ENCODE data around the gene GALK1. TPM values are rescaled to one million over a fixed set of nuclear protein-coding genes. Genes with fewer than 3 reads are reported as not detected.
A peak's percentile ranks its signal among the peaks of the same experiment; 100 is the strongest.
"Not testable (repeated sequence)": the region's sequence is repeated elsewhere in the genome, so short reads cannot be mapped to it uniquely, and the experiment has no call there.

GALK1 gene
- total RNA-seq, 1 donor from 2014 or later = 33.0 TPM

GRCh38 chr17:75779987-75780889, 15.2 kb upstream of the GALK1 start:
- no peak for TF ChIP-seq CTCF (conservative IDR thresholded peaks at IDR 0.05)
- H3K4me1 Mint-ChIP-seq (ENCODE audit: unreplicated experiment) = peaks cover 43% of the 10 kb centered on the region
- peak overlapping the region; percentile 98 for H3K4me3 Mint-ChIP-seq
- peaks cover 5% of the 10 kb centered on the region for H3K9me3 Mint-ChIP-seq
- DNase-seq (ENCODE audit: extremely low spot score, unreplicated experiment) = no peak
- H3K36me3 Mint-ChIP-seq = peaks cover 38% of the 10 kb centered on the region
- peak overlapping the region; percentile 100 for H3K27ac Mint-ChIP-seq
- H3K27me3 Mint-ChIP-seq = peaks cover 5% of the 10 kb centered on the region

GRCh38 chr17:75779250-75779986, 14.4 kb upstream of the GALK1 start:
- TF ChIP-seq CTCF (conservative IDR thresholded peaks at IDR 0.05) = peak; percentile 31

DNA sequence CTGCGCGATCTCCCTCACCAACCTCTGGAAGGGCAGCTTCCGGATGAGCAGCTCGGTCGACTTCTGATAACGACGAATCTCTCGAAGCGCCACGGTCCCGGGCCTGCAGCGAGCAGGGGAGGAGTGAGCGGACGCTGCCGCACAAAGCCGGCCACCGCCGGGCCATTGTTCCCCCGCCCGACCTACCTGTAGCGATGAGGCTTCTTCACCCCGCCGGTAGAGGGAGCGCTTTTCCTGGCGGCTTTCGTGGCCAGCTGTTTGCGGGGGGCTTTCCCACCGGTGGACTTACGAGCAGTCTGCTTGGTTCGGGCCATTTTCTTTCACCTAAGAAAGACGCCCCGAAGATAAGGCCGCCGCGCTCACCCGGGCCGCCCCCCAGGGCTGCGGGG, 13.9 kb upstream of the GALK1 start:
- Mint-ChIP-seq H3K9me3 (peaks cover 5% of the 10 kb centered on the region), H3K4me1 (ENCODE audit: unreplicated experiment) (peaks cover 41% of the 10 kb centered on the region), H3K27me3 (peaks cover 5% of the 10 kb centered on the region), H3K4me3 (peak overlapping the region; percentile 98), H3K27ac (peak overlapping the region; percentile 82), H3K36me3 (peaks cover 38% of the 10 kb centered on the region)
- DNase-seq (ENCODE audit: extremely low spot score, unreplicated experiment) = no peak
- TF ChIP-seq CTCF (conservative IDR thresholded peaks at IDR 0.05) = peak; percentile 82

More at GRCh38 chr17:75779250-75779986, 14.4 kb upstream of the GALK1 start:
- Mint-ChIP-seq H3K4me3 (peak overlapping the region; percentile 98), H3K4me1 (ENCODE audit: unreplicated experiment) (peaks cover 42% of the 10 kb centered on the region), H3K9me3 (peaks cover 5% of the 10 kb centered on the region), H3K27me3 (peaks cover 5% of the 10 kb centered on the region), H3K27ac (peak overlapping the region; percentile 100), H3K36me3 (peaks cover 38% of the 10 kb centered on the region)
- peak; percentile 94 for DNase-seq (ENCODE audit: extremely low spot score, unreplicated experiment)

- Mint-ChIP-seq H3K4me1 (ENCODE audit: unreplicated experiment) (peaks cover 36% of the 10 kb centered on the region), H3K27ac (peak overlapping the region; percentile 82), H3K36me3 (peaks cover 38% of the 10 kb centered on the region), H3K4me3 (peak overlapping the region; percentile 98)
- H3K27me3 Mint-ChIP-seq; DNase-seq (ENCODE audit: extremely low spot score, unreplicated experiment); H3K9me3 Mint-ChIP-seq: not testable (repeated sequence)
Measured at GRCh38 chr17:75778066-75778860, 13.3 kb upstream of the GALK1 start.

DNA sequence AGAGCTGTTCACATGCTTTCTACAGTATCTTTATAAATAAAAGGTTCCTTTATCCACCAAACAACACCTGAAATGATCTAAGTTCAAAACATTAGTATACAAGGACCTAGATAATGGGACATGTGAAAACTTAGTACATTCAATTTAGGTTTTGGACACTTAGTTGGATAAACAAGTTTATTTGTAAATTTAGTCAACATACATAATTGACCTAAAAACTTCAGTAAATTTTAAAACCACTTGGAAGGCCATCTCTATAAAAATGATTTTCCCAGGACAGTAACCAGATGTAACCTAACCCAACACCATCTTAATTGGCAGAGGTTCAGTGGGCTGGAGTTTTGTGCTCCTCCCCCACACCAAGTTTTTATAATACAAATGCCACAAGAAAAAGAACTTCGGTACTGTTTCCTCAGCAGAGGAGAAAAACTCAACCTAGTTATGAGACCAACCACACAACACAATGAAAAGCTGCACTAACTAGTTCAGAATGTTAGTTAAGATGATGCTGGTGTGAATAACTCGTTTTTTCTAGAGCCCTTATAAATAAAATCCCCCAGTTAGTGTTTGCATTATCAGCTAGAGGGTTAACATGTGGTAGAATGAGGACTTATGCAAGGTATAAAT, 12.4 kb upstream of the GALK1 start:
- Mint-ChIP-seq H3K36me3 (peaks cover 38% of the 10 kb centered on the region), H3K27ac (peak overlapping the region; percentile 82)
- no peak for TF ChIP-seq CTCF (conservative IDR thresholded peaks at IDR 0.05)

More for the DNA sequence above, 12.4 kb upstream of the GALK1 start:
- peak overlapping the region; percentile 98 for H3K4me3 Mint-ChIP-seq
- H3K4me1 Mint-ChIP-seq (ENCODE audit: unreplicated experiment) = peaks cover 31% of the 10 kb centered on the region
- DNase-seq (ENCODE audit: extremely low spot score, unreplicated experiment) = no peak
- peaks cover 5% of the 10 kb centered on the region for H3K27me3 Mint-ChIP-seq
- peaks cover 5% of the 10 kb centered on the region for H3K9me3 Mint-ChIP-seq
